HG02973 (cell line): ENCODE data around the gene NTSR1.

Experiments
- ATAC-seq: cut with Tn5 transposase; IDR thresholded peaks from one replicate; pipeline ENCODE4 v1.9.1; 2021; ENCODE audit warnings: moderate library complexity; ENCODE audit not compliant: unreplicated experiment

NTSR1 gene

GRCh38 chr20:62768234-62768546, 59.6 kb downstream of the NTSR1 start:
- no peak for ATAC-seq

- ATAC-seq, result no peak
Observed at GRCh38 chr20:62768551-62769287, 60.1 kb downstream of the NTSR1 start.

GRCh38 chr20:62769346-62770071, 60.9 kb downstream of the NTSR1 start:
- ATAC-seq, result no peak

- ATAC-seq, result no peak
Observed at GRCh38 chr20:62770111-62770910, 61.7 kb downstream of the NTSR1 start.

GRCh38 chr20:62770916-62771315, 62.3 kb downstream of the NTSR1 start:
- ATAC-seq, result no peak

- no peak for ATAC-seq
Observed at GRCh38 chr20:62771396-62772102, 62.9 kb downstream of the NTSR1 start.

- ATAC-seq, result no peak
Observed at GRCh38 chr20:62772103-62772611, 63.5 kb downstream of the NTSR1 start.

GRCh38 chr20:62772619-62772989, 64.0 kb downstream of the NTSR1 start:
- ATAC-seq, result no peak

GRCh38 chr20:62772990-62773844, 64.6 kb downstream of the NTSR1 start:
- ATAC-seq, result no peak

GRCh38 chr20:62773845-62774714, 65.4 kb downstream of the NTSR1 start:
- ATAC-seq, result no peak

GRCh38 chr20:62774762-62775161, 66.1 kb downstream of the NTSR1 start:
- no peak for ATAC-seq

- ATAC-seq, result no peak
Observed at GRCh38 chr20:62775206-62775605, 66.6 kb downstream of the NTSR1 start.

- no peak for ATAC-seq
Observed at GRCh38 chr20:62776035-62776691, 67.5 kb downstream of the NTSR1 start.

GRCh38 chr20:62776692-62777527, 68.3 kb downstream of the NTSR1 start:
- ATAC-seq, result no peak

- ATAC-seq, result no peak
Observed at GRCh38 chr20:62777528-62777830, 68.8 kb downstream of the NTSR1 start.

GRCh38 chr20:62778058-62778457, 69.4 kb downstream of the NTSR1 start:
- ATAC-seq, result no peak

GRCh38 chr20:62778601-62779416, 70.2 kb downstream of the NTSR1 start:
- ATAC-seq, result no peak
